H9 (cell line): ENCODE results near the gene RNGTT. TPM values are rescaled to one million over a fixed set of nuclear protein-coding genes. Genes with fewer than 3 reads are reported as not detected.

ENCODE experiments used
- DNase-seq: peaks from one replicate; pipeline ENCODE4 v3.0.0-alpha.2; 2017
- H2AFZ ChIP-seq: one replicate; pipeline ENCODE4 v1.6.1; 2013; ENCODE audit warnings: mild to moderate bottlenecking, low read length, control low read depth, moderate library complexity
- H2AK5ac ChIP-seq: 2 replicates; pipeline ENCODE4 v1.6.1; 2013; ENCODE audit warnings: low read length, control low read depth, mixed read lengths; ENCODE audit not compliant: insufficient read length
- H2BK120ac ChIP-seq: one replicate; pipeline ENCODE4 v1.6.1; 2013; ENCODE audit warnings: low read depth, mild to moderate bottlenecking, low read length, control low read depth, inconsistent platforms; ENCODE audit not compliant: poor library complexity, severe bottlenecking
- H2BK12ac ChIP-seq: 2 replicates; pipeline ENCODE4 v1.6.1; 2013; ENCODE audit warnings: low read length, control low read depth, mixed read lengths, low read depth; ENCODE audit not compliant: insufficient read length
- H2BK15ac ChIP-seq: 2 replicates; pipeline ENCODE4 v1.6.1; 2013; ENCODE audit warnings: low read depth, low read length, control low read depth
- H2BK20ac ChIP-seq: one replicate; pipeline ENCODE4 v1.6.1; 2013; ENCODE audit warnings: low read depth, mild to moderate bottlenecking, low read length, control low read depth, inconsistent platforms; ENCODE audit not compliant: poor library complexity, severe bottlenecking
- H2BK5ac ChIP-seq: 2 replicates; pipeline ENCODE4 v1.6.1; 2013; ENCODE audit warnings: low read length, control low read depth, mixed read lengths; ENCODE audit not compliant: insufficient read length
- H3K14ac ChIP-seq: 2 replicates; pipeline ENCODE4 v1.6.1; 2013; ENCODE audit warnings: low read length, control low read depth; ENCODE audit not compliant: insufficient read depth
- H3K18ac ChIP-seq: 2 replicates; pipeline ENCODE4 v1.6.1; 2013; ENCODE audit warnings: low read depth, mild to moderate bottlenecking, mixed read lengths, low read length, control low read depth; ENCODE audit not compliant: insufficient read length
- H3K23ac ChIP-seq: 2 replicates; pipeline ENCODE4 v1.6.1; 2013; ENCODE audit warnings: low read length, control low read depth, mixed read lengths, low read depth; ENCODE audit not compliant: insufficient read length
- H3K23me2 ChIP-seq: 2 replicates; pipeline ENCODE4 v1.6.1; 2013; ENCODE audit warnings: low read depth, mild to moderate bottlenecking, mixed read lengths, low read length, control low read depth; ENCODE audit not compliant: insufficient read length, poor library complexity, severe bottlenecking
- H3K27ac ChIP-seq: 2 replicates; pipeline ENCODE4 v1.5.1; 2013; ENCODE audit warnings: low read length, control low read depth, mixed read lengths, low read depth; ENCODE audit not compliant: insufficient read length
- H3K27me3 ChIP-seq: 2 replicates; pipeline ENCODE4 v1.6.1; 2013; ENCODE audit warnings: low read length, control low read depth, inconsistent platforms; ENCODE audit not compliant: insufficient read depth
- H3K4ac ChIP-seq: 2 replicates; pipeline ENCODE4 v1.6.1; 2013; ENCODE audit warnings: low read depth, mild to moderate bottlenecking, control low read depth, inconsistent platforms, low read length, moderate library complexity
- H3K4me1 ChIP-seq: 2 replicates; pipeline ENCODE4 v1.6.1; 2013; ENCODE audit warnings: low read length, control low read depth, inconsistent platforms; ENCODE audit not compliant: insufficient read depth
- H3K4me2 ChIP-seq: 2 replicates; pipeline ENCODE4 v1.6.1; 2013; ENCODE audit warnings: low read length, control low read depth, mixed read lengths; ENCODE audit not compliant: insufficient read length, insufficient read depth
- H3K56ac ChIP-seq: 2 replicates; pipeline ENCODE4 v1.6.1; 2013; ENCODE audit warnings: low read depth, mild to moderate bottlenecking, mixed read lengths, low read length, control low read depth; ENCODE audit not compliant: insufficient read length
- H3K79me1 ChIP-seq: 2 replicates; pipeline ENCODE4 v1.6.1; 2013; ENCODE audit warnings: low read depth, mild to moderate bottlenecking, moderate library complexity, low read length, control low read depth, inconsistent platforms; ENCODE audit not compliant: insufficient read depth, poor library complexity, severe bottlenecking
- H3K79me2 ChIP-seq: 2 replicates; pipeline ENCODE4 v1.6.1; 2013; ENCODE audit warnings: low read length, control low read depth, inconsistent platforms; ENCODE audit not compliant: insufficient read depth
- H3K9ac ChIP-seq: 2 replicates; pipeline ENCODE4 v1.6.1; 2013; ENCODE audit warnings: low read length, control low read depth, mixed read lengths; ENCODE audit not compliant: insufficient read length; ENCODE audit errors: extremely low read depth
- H3K9me3 ChIP-seq: one replicate; pipeline ENCODE4 v1.6.1; 2013; ENCODE audit warnings: low read depth, low read length, inconsistent platforms; ENCODE audit not compliant: control insufficient read depth
- H3T11ph ChIP-seq: one replicate; pipeline ENCODE4 v1.6.1; 2013; ENCODE audit warnings: mild to moderate bottlenecking, low read length, control low read depth, inconsistent platforms
- H4K20me1 ChIP-seq: one replicate; pipeline ENCODE4 v1.6.1; 2013; ENCODE audit not compliant: control insufficient read depth, insufficient read length, insufficient read depth
- H4K5ac ChIP-seq: 2 replicates; pipeline ENCODE4 v1.6.1; 2013; ENCODE audit warnings: low read depth, mild to moderate bottlenecking, mixed read lengths, low read length, control low read depth; ENCODE audit not compliant: insufficient read length
- H4K8ac ChIP-seq: replicated peaks from 2 replicates; pipeline ENCODE4 v1.6.1; 2013; ENCODE audit warnings: low read length, control low read depth, mixed read lengths, low read depth; ENCODE audit not compliant: insufficient read length
- H4K91ac ChIP-seq: 2 replicates; pipeline ENCODE4 v1.6.1; 2013; ENCODE audit warnings: low read depth, mild to moderate bottlenecking, moderate library complexity, mixed read lengths, low read length, control low read depth; ENCODE audit not compliant: insufficient read length
- H3K27ac Mint-ChIP-seq, 3 experiments: 2 replicates in 2 of 3; 3 replicates in 1 of 3; pipeline ENCODE4 v1.8.0; 2020 to 2021; ENCODE audit warnings: mixed read lengths in 3 of 3, mild to moderate bottlenecking in 1 of 3, moderate library complexity in 1 of 3
- H3K27me3 Mint-ChIP-seq: 2 replicates; pipeline ENCODE4 v1.8.0; 2021; ENCODE audit warnings: low read depth, mild to moderate bottlenecking, moderate library complexity, mixed read lengths
- H3K36me3 Mint-ChIP-seq, 3 experiments: 2 replicates in 2 of 3; 3 replicates in 1 of 3; pipeline ENCODE4 v1.8.0; 2020 to 2021; ENCODE audit warnings: low read depth in 3 of 3, mixed read lengths in 3 of 3; ENCODE audit not compliant: insufficient read depth in 1 of 3
- H3K4me1 Mint-ChIP-seq, 2 experiments: 2 replicates each; pipeline ENCODE4 v1.8.0; 2020; ENCODE audit warnings: mixed read lengths in 2 of 2
- H3K4me3 Mint-ChIP-seq, 2 experiments: 2 replicates in 1 of 2; 3 replicates in 1 of 2; pipeline ENCODE4 v1.8.0; 2020 to 2021; ENCODE audit warnings: mild to moderate bottlenecking in 2 of 2, mixed read lengths in 2 of 2, moderate library complexity in 1 of 2
- H3K9me3 Mint-ChIP-seq, 2 experiments: 2 replicates in 1 of 2; 3 replicates in 1 of 2; pipeline ENCODE4 v1.8.0; 2020; ENCODE audit warnings: mild to moderate bottlenecking in 2 of 2, mixed read lengths in 2 of 2, moderate library complexity in 1 of 2
- CTCF ChIP-seq: fragments of 200-600 bp; sonication (generic); conservative IDR thresholded peaks from 3 replicates; pipeline ENCODE4 v1.8.0; 2021; ENCODE audit warnings: antibody characterized with exemption, mild to moderate bottlenecking
- total RNA-seq: library from RNA; stranded (reverse); gene quantifications from 2 replicates; pipeline ENCODE4 v1.2.1, GENCODE V29; 2021

RNGTT gene
- total RNA-seq, 1 experiment from 2014 or later = 20.5 TPM

GRCh38 chr6:88864359-88865054 lies 98.9 kb downstream of the RNGTT start:
- H2AK5ac ChIP-seq = no peak overlapping the region
- Mint-ChIP-seq H3K27me3 (no peaks in the 10 kb centered on the region), H3K27ac (no peak overlapping the region), H3K4me3 (no peak overlapping the region), H3K36me3 (peaks cover 0 to 5% (median 0%) of the 10 kb centered on the region in 3 experiments; a peak in 1 of 7 replicates), H3K4me1 (no peaks in the 10 kb centered on the region), H3K9me3 (no peaks in the 10 kb centered on the region)
- no peak overlapping the region for H3K27ac ChIP-seq
- no peak overlapping the region for H2BK5ac ChIP-seq
- H3K18ac ChIP-seq = no peak overlapping the region
- H3K79me1 ChIP-seq = no peaks in the 10 kb centered on the region
- no peak overlapping the region for H3K4ac ChIP-seq
- H3K4me2 ChIP-seq = no peak overlapping the region
- H3K27me3 ChIP-seq = no peaks in the 10 kb centered on the region
- no peak overlapping the region for H2BK12ac ChIP-seq
- no peak overlapping the region for H2BK120ac ChIP-seq
- no peak overlapping the region for H2BK15ac ChIP-seq
- H3K9ac ChIP-seq = no peak overlapping the region
- H3K79me2 ChIP-seq = no peaks in the 10 kb centered on the region; the same call in 1 of the 2 replicates
- H2BK20ac ChIP-seq = no peak overlapping the region
- H3K14ac ChIP-seq = no peak overlapping the region
- no peaks in the 10 kb centered on the region for H3K23me2 ChIP-seq
- no peak for TF ChIP-seq CTCF
- H3T11ph ChIP-seq = no peak overlapping the region
- H3K9me3 ChIP-seq = no peaks in the 10 kb centered on the region
- no peak overlapping the region for H4K91ac ChIP-seq
- no peak overlapping the region for H2AFZ ChIP-seq
- no peak overlapping the region for H4K8ac ChIP-seq
- no peak overlapping the region for H3K56ac ChIP-seq
- H4K5ac ChIP-seq = no peak overlapping the region
- no peak for DNase-seq
- no peaks in the 10 kb centered on the region for H4K20me1 ChIP-seq
- H3K23ac ChIP-seq = no peak overlapping the region
- no peaks in the 10 kb centered on the region for H3K4me1 ChIP-seq
